CD8-positive, alpha-beta memory T cell (primary cell): ENCODE results near the gene ZMIZ1. TPM values are rescaled to one million over a fixed set of nuclear protein-coding genes. Genes with fewer than 3 reads are reported as not detected.

Source experiments
- CTCF ChIA-PET: fragments of 350-600 bp; sonication (Branson Sonifier 250); formaldehyde crosslinking; loops from one replicate; lab custom pipeline; 2021; ENCODE audit warnings: antibody characterized with exemption; lab: Charles Lee
- POLR2A ChIA-PET: fragments of 350-600 bp; sonication (Branson Sonifier 250); formaldehyde crosslinking; loops from one replicate; lab custom pipeline; 2021; ENCODE audit warnings: antibody characterized with exemption; lab: Charles Lee
- DNase-seq, 5 donors: peaks; one replicate each; pipeline versions ENCODE4 v3.0.0 to v3.0.0-alpha.2; 2020 to 2022; ENCODE audit warnings: mixed read lengths in 1 of 5
- H3K27ac ChIP-seq: one replicate; pipeline ENCODE4 v1.7.0; 2013; ENCODE audit warnings: low read depth, mild to moderate bottlenecking, low read length, moderate library complexity
- H3K27me3 ChIP-seq: 2 replicates; pipeline ENCODE4 v1.7.0; 2013; ENCODE audit warnings: low read length, mild to moderate bottlenecking; ENCODE audit not compliant: insufficient read depth, poor library complexity, severe bottlenecking
- H3K36me3 ChIP-seq: 2 replicates; pipeline ENCODE4 v1.7.0; 2013; ENCODE audit warnings: mild to moderate bottlenecking, low read length, moderate library complexity; ENCODE audit not compliant: insufficient read depth
- H3K4me1 ChIP-seq: 2 replicates; pipeline ENCODE4 v1.7.0; 2013; ENCODE audit warnings: mild to moderate bottlenecking, low read length, moderate library complexity; ENCODE audit not compliant: insufficient read depth
- H3K4me3 ChIP-seq: 2 replicates; pipeline ENCODE4 v1.7.0; 2013; ENCODE audit warnings: mild to moderate bottlenecking, low read length
- H3K9me3 ChIP-seq: 2 replicates; pipeline ENCODE4 v1.7.0; 2013; ENCODE audit warnings: mild to moderate bottlenecking, low read length
- H3K27ac Mint-ChIP-seq, 8 donors: one replicate each; pipeline ENCODE4 v1.8.0; 2020 to 2021; ENCODE audit warnings: mixed read lengths in 8 of 8, mild to moderate bottlenecking in 6 of 8, inconsistent platforms in 3 of 8, moderate library complexity in 3 of 8
- H3K27me3 Mint-ChIP-seq, 2 donors: one replicate each; pipeline ENCODE4 v1.8.0; 2020 to 2021; ENCODE audit warnings: mixed read lengths in 2 of 2, mild to moderate bottlenecking in 1 of 2, moderate library complexity in 1 of 2
- H3K36me3 Mint-ChIP-seq, 3 donors: one replicate each; pipeline ENCODE4 v1.8.0; 2020 to 2021; ENCODE audit warnings: mixed read lengths in 3 of 3, inconsistent platforms in 1 of 3, mild to moderate bottlenecking in 1 of 3
- H3K4me1 Mint-ChIP-seq, 3 donors: one replicate each; pipeline ENCODE4 v1.8.0; 2020 to 2021; ENCODE audit warnings: mixed read lengths in 3 of 3, inconsistent platforms in 1 of 3, mild to moderate bottlenecking in 1 of 3
- H3K4me3 Mint-ChIP-seq, 7 donors: one replicate each; pipeline ENCODE4 v1.8.0; 2020 to 2021; ENCODE audit warnings: mixed read lengths in 7 of 7, mild to moderate bottlenecking in 6 of 7, moderate library complexity in 4 of 7, inconsistent platforms in 2 of 7
- H3K9me3 Mint-ChIP-seq, 5 donors: one replicate each; pipeline ENCODE4 v1.8.0; 2020 to 2022; ENCODE audit warnings: mixed read lengths in 5 of 5, mild to moderate bottlenecking in 3 of 5, moderate library complexity in 2 of 5, inconsistent platforms in 1 of 5
- polyA plus RNA-seq: library from polyadenylated mRNA; unstranded; fragments of 300-500 nt; fragmentation: Illumina TruSeq; gene quantifications from one replicate; pipeline ENCODE4 v1.2.3, GENCODE V29; 2021
- total RNA-seq, 2 experiments: library from RNA; stranded (reverse); gene quantifications; one replicate each; pipeline ENCODE4 v1.2.3, GENCODE V29; 2021

The ZMIZ1 gene
- total and polyA plus RNA-seq, 3 experiments from 2014 or later: 8.0 to 36.3 (median 34.7) TPM

- H3K27me3 Mint-ChIP-seq: no peaks in the 10 kb centered on the region
- H3K4me1 Mint-ChIP-seq: peaks cover 33 to 67% (median 58%) of the 10 kb centered on the region in 3 donors
- H3K27ac Mint-ChIP-seq: peak overlapping the region; percentile 47 to 92 (median 84)
- no peaks in the 10 kb centered on the region for H3K9me3 Mint-ChIP-seq
- ChIA-PET POLR2A (interaction anchor here (1.1 to 1.3 kb wide), 3 partner anchors 29 to 54 kb away, joined by 3 to 7 read pairs (median 4); no protein-coding TSS in a partner anchor), CTCF (interaction anchor here (0.8 to 1.6 kb wide), 6 partner anchors 10 to 54 kb away, joined by 3 to 5 read pairs (median 3); no protein-coding TSS in a partner anchor)
- no peaks in the 10 kb centered on the region for H3K36me3 ChIP-seq
- peak overlapping the region; percentile 1 to 84 (median 62) for H3K4me3 Mint-ChIP-seq
- H3K4me1 ChIP-seq: peaks cover 43% of the 10 kb centered on the region
- no peaks in the 10 kb centered on the region for H3K27me3 ChIP-seq
- no peak overlapping the region for H3K27ac ChIP-seq
- no peaks in the 10 kb centered on the region for H3K9me3 ChIP-seq
- DNase-seq: peak; percentile 51 to 83 (median 56)
- H3K4me3 ChIP-seq: no peak overlapping the region
- H3K36me3 Mint-ChIP-seq: no peaks in the 10 kb centered on the region
Observed at GRCh38 chr10:79027147-79028055, 41.4 kb upstream of the ZMIZ1 start.

- Histone ChIP-seq H3K9me3 (no peaks in the 10 kb centered on the region), H3K27me3 (no peaks in the 10 kb centered on the region), H3K27ac (no peak overlapping the region), H3K36me3 (no peaks in the 10 kb centered on the region), H3K4me1 (peaks cover 43% of the 10 kb centered on the region), H3K4me3 (no peak overlapping the region)
- no peaks in the 10 kb centered on the region for H3K27me3 Mint-ChIP-seq
- peak overlapping the region; percentile 2 to 92 (median 83) for H3K27ac Mint-ChIP-seq
- H3K9me3 Mint-ChIP-seq: no peaks in the 10 kb centered on the region
- H3K36me3 Mint-ChIP-seq: no peaks in the 10 kb centered on the region
- CTCF ChIA-PET: interaction anchor here (0.7 to 1.5 kb wide), 6 partner anchors 19 to 164 kb away, joined by 3 to 4 read pairs (median 3); no protein-coding TSS in a partner anchor
- peak in 1 of 5 donors; percentile 17 for DNase-seq
- H3K4me3 Mint-ChIP-seq: peak overlapping the region; percentile 1 to 84 (median 62)
- peaks cover 33 to 64% (median 55%) of the 10 kb centered on the region in 3 donors for H3K4me1 Mint-ChIP-seq
- POLR2A ChIA-PET: interaction anchor here (1.1 to 1.3 kb wide), 3 partner anchors 29 to 55 kb away, joined by 3 to 7 read pairs (median 4); no protein-coding TSS in a partner anchor
Observed at GRCh38 chr10:79028056-79028430, 40.7 kb upstream of the ZMIZ1 start.

GRCh38 chr10:79028451-79029010 is 40.2 kb upstream of the ZMIZ1 start:
- peak in 1 of 5 donors; percentile 44 for DNase-seq
- H3K27ac ChIP-seq: no peak overlapping the region
- no peaks in the 10 kb centered on the region for H3K27me3 ChIP-seq
- peak overlapping the region in 6 of 8 donors; percentile 46 to 92 (median 87) for H3K27ac Mint-ChIP-seq
- H3K36me3 Mint-ChIP-seq: no peaks in the 10 kb centered on the region
- H3K4me1 Mint-ChIP-seq: peaks cover 33 to 62% (median 53%) of the 10 kb centered on the region in 3 donors
- CTCF ChIA-PET: interaction anchor here (0.7 to 1.5 kb wide), 5 partner anchors 19 to 163 kb away, joined by 3 to 4 read pairs (median 3); no protein-coding TSS in a partner anchor
- H3K9me3 ChIP-seq: no peaks in the 10 kb centered on the region
- peaks cover 43% of the 10 kb centered on the region for H3K4me1 ChIP-seq
- H3K4me3 Mint-ChIP-seq: peak overlapping the region in 1 of 7 donors; percentile 6
- H3K9me3 Mint-ChIP-seq: no peaks in the 10 kb centered on the region
- no peak overlapping the region for H3K4me3 ChIP-seq
- H3K27me3 Mint-ChIP-seq: no peaks in the 10 kb centered on the region
- POLR2A ChIA-PET: interaction anchor here (1.1 to 1.3 kb wide), 3 partner anchors 30 to 55 kb away, joined by 3 to 7 read pairs (median 4); no protein-coding TSS in a partner anchor
- H3K36me3 ChIP-seq: no peaks in the 10 kb centered on the region

DNA sequence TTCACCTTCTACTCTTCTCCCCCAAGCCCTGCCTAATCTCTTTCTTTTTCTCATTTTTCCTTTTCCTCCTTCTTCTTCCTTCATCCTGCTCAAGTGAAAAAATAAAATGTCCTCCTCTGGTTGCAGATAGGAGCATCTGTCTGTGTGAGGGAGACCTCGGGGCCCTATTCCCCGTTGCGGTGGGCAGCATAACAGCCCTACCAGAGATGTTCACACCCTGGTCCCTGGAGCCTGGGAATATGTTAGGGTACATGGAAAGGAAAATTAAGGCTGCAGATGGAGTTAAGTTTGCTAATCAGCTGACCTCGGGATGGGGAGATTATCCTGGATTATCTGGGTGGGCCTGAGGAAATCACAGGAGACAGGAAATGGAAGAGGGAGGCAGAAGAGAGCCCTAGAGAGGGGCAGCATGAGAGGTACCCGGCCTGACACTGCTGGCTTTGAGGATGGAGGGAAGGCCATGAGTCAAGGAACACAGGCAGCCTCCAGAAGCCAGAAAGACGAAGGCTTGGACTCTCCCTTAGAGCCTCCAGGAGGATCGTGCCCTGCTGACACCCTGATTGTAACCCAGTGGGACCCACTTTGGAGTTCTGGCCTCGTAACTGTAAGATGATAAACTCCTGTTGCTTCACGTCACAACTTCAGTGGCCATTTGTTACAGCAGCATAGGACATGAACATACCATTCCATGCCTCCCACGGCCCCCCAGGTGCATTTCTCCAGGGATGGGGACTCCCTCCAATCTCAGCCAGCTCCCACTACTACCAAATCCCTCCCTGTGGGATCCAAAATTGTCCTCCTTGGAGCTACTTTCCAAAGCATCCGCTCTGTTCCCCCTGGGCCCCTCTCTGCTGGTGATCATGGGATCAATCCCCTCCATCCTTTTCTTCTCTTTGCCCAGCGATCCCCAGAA is 39.0 kb upstream of the ZMIZ1 start:
- Mint-ChIP-seq H3K9me3 (no peaks in the 10 kb centered on the region), H3K36me3 (peaks cover 0 to 4% (median 0%) of the 10 kb centered on the region in 3 donors), H3K4me1 (peaks cover 33 to 53% (median 47%) of the 10 kb centered on the region in 3 donors), H3K4me3 (peak overlapping the region in 1 of 7 donors; percentile 68), H3K27me3 (peaks cover 2 to 7% of the 10 kb centered on the region in 2 donors), H3K27ac (peak overlapping the region in 4 of 8 donors; percentile 9 to 67 (median 34))
- Histone ChIP-seq H3K9me3 (no peaks in the 10 kb centered on the region), H3K4me3 (no peak overlapping the region), H3K27ac (no peak overlapping the region), H3K4me1 (peaks cover 39% of the 10 kb centered on the region), H3K36me3 (no peaks in the 10 kb centered on the region), H3K27me3 (no peaks in the 10 kb centered on the region)
- ChIA-PET CTCF (interaction anchor here (1.6 kb wide), 1 partner anchor 54 kb away, joined by 3 read pairs; no protein-coding TSS in a partner anchor), POLR2A (no interaction called here)
- DNase-seq: peak in 1 of 5 donors; percentile 13

DNA sequence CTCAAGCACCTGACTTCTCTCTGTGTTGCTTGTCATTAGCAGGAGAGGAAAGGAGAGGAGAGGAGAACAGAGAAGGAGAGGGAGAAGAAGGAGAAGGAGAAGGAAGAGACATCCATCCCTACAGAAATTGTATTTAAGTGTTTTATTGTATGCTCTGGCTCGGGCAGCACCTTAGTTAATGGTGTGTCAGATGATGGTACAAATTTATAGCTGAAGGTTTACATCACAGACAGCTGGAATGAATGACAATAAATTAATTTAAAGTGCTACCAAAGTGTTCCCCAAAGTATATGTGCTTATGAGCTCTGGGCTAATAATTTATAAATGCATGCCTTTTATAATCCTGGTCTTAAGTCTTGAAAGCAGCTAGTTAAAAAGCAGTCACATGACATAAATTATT is 38.1 kb upstream of the ZMIZ1 start:
- no peaks in the 10 kb centered on the region for H3K36me3 ChIP-seq
- ChIA-PET CTCF (interaction anchor here (0.6 to 1.6 kb wide), 2 partner anchors 55 to 57 kb away, joined by 3 to 4 read pairs; no protein-coding TSS in a partner anchor), POLR2A (no interaction called here)
- DNase-seq: no peak
- no peaks in the 10 kb centered on the region for H3K27me3 ChIP-seq
- peaks cover 30% of the 10 kb centered on the region for H3K4me1 ChIP-seq
- H3K27ac ChIP-seq: no peak overlapping the region
- Mint-ChIP-seq H3K27me3 (peaks cover 6 to 16% of the 10 kb centered on the region in 2 donors), H3K4me1 (peaks cover 24 to 43% (median 38%) of the 10 kb centered on the region in 3 donors), H3K27ac (no peak overlapping the region), H3K36me3 (peaks cover 0 to 7% (median 0%) of the 10 kb centered on the region in 3 donors), H3K9me3 (no peaks in the 10 kb centered on the region), H3K4me3 (no peak overlapping the region)
- H3K4me3 ChIP-seq: no peak overlapping the region
- no peaks in the 10 kb centered on the region for H3K9me3 ChIP-seq

- POLR2A ChIA-PET: no interaction called here
- H3K27me3 Mint-ChIP-seq: peaks cover 6 to 16% of the 10 kb centered on the region in 2 donors
- Histone ChIP-seq H3K36me3 (no peaks in the 10 kb centered on the region), H3K9me3 (no peaks in the 10 kb centered on the region), H3K4me3 (no peak overlapping the region), H3K27me3 (no peaks in the 10 kb centered on the region), H3K27ac (no peak overlapping the region), H3K4me1 (peaks cover 22% of the 10 kb centered on the region)
- H3K4me1 Mint-ChIP-seq: peaks cover 16 to 33% (median 30%) of the 10 kb centered on the region in 3 donors
- no peak overlapping the region for H3K27ac Mint-ChIP-seq
- no peak for DNase-seq
- peaks cover 0 to 7% (median 0%) of the 10 kb centered on the region in 3 donors for H3K36me3 Mint-ChIP-seq
- no peak overlapping the region for H3K4me3 Mint-ChIP-seq
- no peaks in the 10 kb centered on the region for H3K9me3 Mint-ChIP-seq
- CTCF ChIA-PET: no interaction called here
Observed at GRCh38 chr10:79031723-79032122, 37.0 kb upstream of the ZMIZ1 start.

- H3K4me1 Mint-ChIP-seq: peaks cover 0 to 7% (median 6%) of the 10 kb centered on the region in 3 donors
- H3K4me1 ChIP-seq: no peaks in the 10 kb centered on the region
- peaks cover 6 to 16% of the 10 kb centered on the region in 2 donors for H3K27me3 Mint-ChIP-seq
- no peaks in the 10 kb centered on the region for H3K36me3 ChIP-seq
- no peaks in the 10 kb centered on the region for H3K9me3 ChIP-seq
- H3K9me3 Mint-ChIP-seq: no peaks in the 10 kb centered on the region
- ChIA-PET CTCF (no interaction called here), POLR2A (no interaction called here)
- peak in 1 of 5 donors; percentile 12 for DNase-seq
- H3K4me3 Mint-ChIP-seq: no peak overlapping the region
- H3K27ac Mint-ChIP-seq: no peak overlapping the region
- H3K36me3 Mint-ChIP-seq: peaks cover 0 to 7% (median 0%) of the 10 kb centered on the region in 3 donors
- no peak overlapping the region for H3K4me3 ChIP-seq
- H3K27me3 ChIP-seq: no peaks in the 10 kb centered on the region
- H3K27ac ChIP-seq: no peak overlapping the region
Observed at GRCh38 chr10:79034271-79034876, 34.4 kb upstream of the ZMIZ1 start.
